Measurements from ENCODE around the gene ISG15.

DNA sequence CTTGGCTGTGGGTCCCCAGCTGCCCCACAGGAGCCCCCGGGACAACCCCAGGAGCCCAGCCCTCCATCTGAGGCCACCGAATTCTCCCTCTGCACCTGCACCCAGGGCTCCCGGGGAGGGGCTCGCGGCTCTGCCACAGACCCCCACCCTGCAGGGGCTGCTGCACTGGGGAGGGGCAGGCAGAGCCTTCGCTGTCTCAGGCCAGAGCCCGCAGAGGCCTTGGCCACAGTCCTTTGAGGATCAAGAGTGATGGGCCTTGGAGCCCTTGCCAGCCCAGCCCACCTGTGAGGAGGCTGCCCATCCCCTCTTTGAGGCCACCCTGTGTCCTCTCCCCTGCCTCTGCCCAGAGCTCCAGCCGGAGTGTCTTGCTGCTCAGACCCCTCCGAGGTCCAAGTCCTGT is 37.9 kb upstream of the ISG15 start:
- no peak for TF ChIP-seq EZH2 (IDR thresholded peaks at IDR 0.05)
- no peak for TF ChIP-seq POLR2AphosphoS5 (IDR thresholded peaks at IDR 0.05; ENCODE audit: borderline replicate concordance, low read depth, low read length)
- no peak for TF ChIP-seq FOXP2 (optimal IDR thresholded peaks at IDR 0.05; ENCODE audit: control extremely low read depth, extremely low read length, insufficient read depth)
